Nephron progenitor cell (in vitro differentiated cells): ENCODE measurements around the gene CDYL.

Experiments used
- DNase-seq: peaks from one replicate; pipeline ENCODE4 v3.0.0; 2021
- H3K27ac Mint-ChIP-seq: 2 replicates; pipeline ENCODE4 v1.8.0; 2021; ENCODE audit warnings: mild to moderate bottlenecking, moderate library complexity, mixed read lengths
- H3K27me3 Mint-ChIP-seq: 2 replicates; pipeline ENCODE4 v1.8.0; 2021; ENCODE audit warnings: mild to moderate bottlenecking, low read depth, mixed read lengths; ENCODE audit not compliant: poor library complexity
- H3K36me3 Mint-ChIP-seq: 2 replicates; pipeline ENCODE4 v1.8.0; 2021; ENCODE audit warnings: low read depth, mixed read lengths
- H3K4me1 Mint-ChIP-seq: 2 replicates; pipeline ENCODE4 v1.8.0; 2021; ENCODE audit warnings: mixed read lengths
- H3K4me3 Mint-ChIP-seq: 2 replicates; pipeline ENCODE4 v1.8.0; 2021; ENCODE audit warnings: mild to moderate bottlenecking, moderate library complexity, mixed read lengths
- H3K9me3 Mint-ChIP-seq: 2 replicates; pipeline ENCODE4 v1.8.0; 2021; ENCODE audit warnings: mild to moderate bottlenecking, moderate library complexity, mixed read lengths
- TF ChIP-seq, protein P1 (sequence below): fragments of 200-600 bp; sonication (generic); IDR thresholded peaks from 2 replicates; pipeline ENCODE4 v1.5.0; 2021; ENCODE audit warnings: antibody characterized with exemption

CDYL gene

DNA sequence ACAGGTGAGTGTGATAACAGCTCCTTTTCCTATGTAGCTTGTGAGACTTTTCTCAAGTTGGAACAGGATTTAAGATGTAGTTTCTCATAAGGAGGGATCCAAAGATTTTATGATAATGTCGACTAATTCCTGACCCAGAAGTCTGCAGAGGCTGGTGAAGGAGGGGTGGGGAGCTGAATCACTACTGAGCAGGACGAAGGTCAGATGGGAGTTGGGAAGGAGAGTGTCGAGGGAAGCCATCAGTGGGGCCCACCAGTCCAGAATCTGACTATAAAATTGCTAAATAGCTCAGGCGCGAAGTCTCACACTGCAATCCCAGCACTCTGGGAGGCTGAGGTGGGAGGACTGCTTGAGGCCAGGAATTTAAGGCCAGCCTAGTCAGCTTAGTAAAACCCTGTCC lies 32.3 kb upstream of the CDYL start:
- Mint-ChIP-seq H3K36me3 (no peaks in the 10 kb centered on the region), H3K9me3 (no peaks in the 10 kb centered on the region), H3K4me3 (no peak overlapping the region), H3K27me3 (peaks cover 6% of the 10 kb centered on the region), H3K27ac (peak overlapping the region; percentile 34), H3K4me1 (peaks cover 4% of the 10 kb centered on the region)
- TF ChIP-seq, protein P1, sequence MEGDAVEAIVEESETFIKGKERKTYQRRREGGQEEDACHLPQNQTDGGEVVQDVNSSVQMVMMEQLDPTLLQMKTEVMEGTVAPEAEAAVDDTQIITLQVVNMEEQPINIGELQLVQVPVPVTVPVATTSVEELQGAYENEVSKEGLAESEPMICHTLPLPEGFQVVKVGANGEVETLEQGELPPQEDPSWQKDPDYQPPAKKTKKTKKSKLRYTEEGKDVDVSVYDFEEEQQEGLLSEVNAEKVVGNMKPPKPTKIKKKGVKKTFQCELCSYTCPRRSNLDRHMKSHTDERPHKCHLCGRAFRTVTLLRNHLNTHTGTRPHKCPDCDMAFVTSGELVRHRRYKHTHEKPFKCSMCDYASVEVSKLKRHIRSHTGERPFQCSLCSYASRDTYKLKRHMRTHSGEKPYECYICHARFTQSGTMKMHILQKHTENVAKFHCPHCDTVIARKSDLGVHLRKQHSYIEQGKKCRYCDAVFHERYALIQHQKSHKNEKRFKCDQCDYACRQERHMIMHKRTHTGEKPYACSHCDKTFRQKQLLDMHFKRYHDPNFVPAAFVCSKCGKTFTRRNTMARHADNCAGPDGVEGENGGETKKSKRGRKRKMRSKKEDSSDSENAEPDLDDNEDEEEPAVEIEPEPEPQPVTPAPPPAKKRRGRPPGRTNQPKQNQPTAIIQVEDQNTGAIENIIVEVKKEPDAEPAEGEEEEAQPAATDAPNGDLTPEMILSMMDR: no peak
- no peak for DNase-seq

DNA sequence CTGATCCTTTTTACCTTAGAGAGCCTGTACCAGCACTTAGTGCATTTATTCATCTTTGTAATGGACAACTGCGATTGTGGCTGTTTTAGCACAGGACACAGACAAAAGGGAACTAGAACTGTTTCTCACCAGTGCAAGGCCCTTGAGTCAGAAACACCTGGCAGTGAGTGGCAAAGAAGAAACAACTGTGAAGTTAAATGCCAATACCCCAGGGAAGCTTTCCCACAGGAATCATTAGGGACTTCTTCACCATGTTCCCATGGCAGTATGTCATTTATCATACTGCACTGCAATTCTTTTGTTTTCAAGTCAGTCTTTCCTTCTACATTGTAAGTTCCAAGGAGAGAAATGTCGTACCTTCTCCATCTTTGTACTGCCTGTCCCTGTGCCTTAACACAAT lies 28.6 kb upstream of the CDYL start:
- Mint-ChIP-seq H3K27ac (no peak overlapping the region), H3K4me3 (no peak overlapping the region), H3K9me3 (no peaks in the 10 kb centered on the region), H3K4me1 (peaks cover 14% of the 10 kb centered on the region), H3K36me3 (no peaks in the 10 kb centered on the region), H3K27me3 (peaks cover 6% of the 10 kb centered on the region)
- no peak for DNase-seq
- TF ChIP-seq, protein P1: no peak

DNA sequence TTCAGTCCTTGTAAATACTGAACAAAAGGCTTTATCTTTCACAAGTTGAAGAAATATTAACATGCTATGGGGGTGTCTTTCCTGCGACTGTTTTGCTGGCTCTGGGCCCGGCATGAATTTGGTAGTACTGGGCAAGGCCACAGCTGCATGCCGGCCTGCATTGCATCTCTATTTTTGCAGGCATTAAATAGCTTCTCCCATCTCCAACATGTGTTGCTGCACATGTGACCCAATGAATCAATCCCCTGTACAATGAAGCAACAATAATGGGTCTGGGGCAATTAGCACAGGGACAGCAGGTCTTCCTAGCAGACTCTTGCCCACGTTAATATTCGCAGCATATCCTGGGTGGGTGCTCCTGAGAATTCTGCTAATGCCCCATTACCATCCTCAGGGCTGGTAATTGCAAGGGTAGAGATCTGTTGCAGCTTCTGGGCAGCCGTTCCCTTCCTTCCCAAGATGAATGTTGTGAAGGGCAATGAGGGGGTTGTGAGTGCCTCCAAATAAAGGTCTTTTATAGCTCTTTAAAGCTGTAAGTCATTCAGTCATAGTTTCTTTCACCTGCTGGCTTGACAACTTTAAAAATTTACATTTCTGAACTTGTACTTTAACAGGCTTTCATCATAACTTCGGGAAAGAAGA lies 24.3 kb upstream of the CDYL start:
- peaks cover 22% of the 10 kb centered on the region for H3K4me1 Mint-ChIP-seq
- no peak overlapping the region for H3K4me3 Mint-ChIP-seq
- peaks cover 4% of the 10 kb centered on the region for H3K36me3 Mint-ChIP-seq
- peaks cover 6% of the 10 kb centered on the region for H3K9me3 Mint-ChIP-seq
- TF ChIP-seq, protein P1: no peak
- H3K27ac Mint-ChIP-seq: no peak overlapping the region
- H3K27me3 Mint-ChIP-seq: peaks cover 4% of the 10 kb centered on the region
- DNase-seq: no peak

DNA sequence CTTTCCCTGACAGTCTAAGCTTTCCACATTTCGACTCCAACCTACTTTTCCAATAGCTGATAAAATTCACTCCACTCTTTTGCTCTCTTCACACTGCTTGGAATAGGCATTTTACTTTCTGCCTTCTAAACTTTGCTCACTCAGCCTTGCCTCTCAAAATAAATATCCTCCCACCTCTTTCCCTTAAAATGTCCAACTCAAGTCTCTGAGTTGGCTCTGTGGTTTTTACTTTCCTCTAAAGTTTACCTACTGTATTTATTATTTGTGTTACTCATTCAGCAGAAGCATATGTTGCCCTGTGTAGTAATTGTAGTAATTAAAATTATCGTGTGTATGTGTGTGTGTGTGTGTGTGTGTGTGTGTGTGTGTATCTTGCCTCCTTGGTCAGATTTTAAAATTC lies 20.0 kb upstream of the CDYL start:
- TF ChIP-seq, protein P1: no peak
- Mint-ChIP-seq H3K4me1 (peaks cover 21% of the 10 kb centered on the region), H3K4me3 (no peak overlapping the region), H3K27me3 (no peaks in the 10 kb centered on the region), H3K36me3 (peaks cover 4% of the 10 kb centered on the region), H3K27ac (peak overlapping the region; percentile 15), H3K9me3 (peaks cover 17% of the 10 kb centered on the region)
- DNase-seq: no peak

DNA sequence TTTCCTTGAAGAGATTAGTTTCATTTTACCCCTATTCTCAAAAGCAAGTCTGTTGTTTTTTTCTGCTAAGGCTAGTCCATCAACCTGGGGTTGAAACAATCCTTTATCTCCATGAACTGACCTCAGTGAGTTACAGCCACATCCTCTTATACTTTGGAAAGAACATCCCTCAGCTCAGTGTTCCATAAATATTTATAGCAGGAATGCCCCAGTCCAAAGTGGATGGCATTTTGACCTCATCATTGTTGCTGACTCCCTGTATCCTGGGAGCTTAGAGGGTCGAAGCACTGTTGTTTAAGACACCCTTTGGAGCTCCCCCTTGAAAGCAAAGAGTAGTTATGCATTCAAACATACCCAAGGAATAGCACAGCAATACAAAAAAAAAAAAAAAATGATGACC lies 16.2 kb upstream of the CDYL start:
- peaks cover 3% of the 10 kb centered on the region for H3K27me3 Mint-ChIP-seq
- peaks cover 8% of the 10 kb centered on the region for H3K4me1 Mint-ChIP-seq
- TF ChIP-seq, protein P1: no peak
- peaks cover 48% of the 10 kb centered on the region for H3K9me3 Mint-ChIP-seq
- no peak overlapping the region for H3K27ac Mint-ChIP-seq
- DNase-seq: no peak
- no peak overlapping the region for H3K4me3 Mint-ChIP-seq
- peaks cover 14% of the 10 kb centered on the region for H3K36me3 Mint-ChIP-seq

DNA sequence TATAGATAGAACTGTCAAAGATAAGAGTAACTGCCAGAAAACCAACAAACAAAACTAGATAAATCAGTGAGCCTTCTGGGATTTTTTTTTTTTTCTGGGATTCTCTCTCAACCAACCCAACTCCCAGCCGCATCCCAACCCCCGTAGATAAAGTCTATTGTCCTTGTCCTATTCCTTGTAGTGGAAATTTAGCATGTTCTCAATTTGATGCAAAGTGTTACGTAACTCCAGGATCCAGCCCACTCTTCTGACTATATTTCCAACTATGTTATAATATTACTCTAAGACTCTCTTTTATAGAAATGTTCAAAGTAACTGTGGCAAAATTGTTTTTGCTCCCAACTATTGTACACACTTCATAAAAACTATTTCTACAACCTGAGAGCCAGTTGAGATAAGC lies 15.4 kb upstream of the CDYL start:
- Mint-ChIP-seq H3K27me3 (peaks cover 3% of the 10 kb centered on the region), H3K27ac (no peak overlapping the region), H3K4me1 (peaks cover 8% of the 10 kb centered on the region), H3K9me3 (peaks cover 48% of the 10 kb centered on the region), H3K36me3 (peaks cover 10% of the 10 kb centered on the region), H3K4me3 (no peak overlapping the region)
- TF ChIP-seq, protein P1: no peak
- DNase-seq: no peak
